Psoas muscle (tissue), 8 donors: ENCODE data around the gene RASA3. TPM values are rescaled to one million over a fixed set of nuclear protein-coding genes. Genes with fewer than 3 reads are reported as not detected.

ENCODE experiments used
- ATAC-seq, 4 donors: fragments of 200-7000 bp; cut with Tn5 transposase; one replicate each; pipeline ENCODE4 v1.9.1; 2020; ENCODE audit warnings: moderate library complexity in 3 of 4, mild to moderate bottlenecking in 2 of 4
- DNase-seq, 2 donors: peaks; one replicate each; pipeline ENCODE4 v3.0.0-alpha.2; 2020
- H3K27ac ChIP-seq: fragments of 200-600 bp; one replicate; pipeline ENCODE4 v1.8.0; 2022
- H3K27me3 ChIP-seq, 3 donors: fragments of 200-600 bp in 1 of 3; one replicate each; pipeline versions ENCODE4 v1.6.1 to v1.8.0; 2013 to 2022; ENCODE audit warnings: low read length in 2 of 3, mild to moderate bottlenecking in 2 of 3, moderate library complexity in 1 of 3; ENCODE audit not compliant: insufficient read depth in 3 of 3
- H3K36me3 ChIP-seq, 2 donors: fragments of 200-600 bp in 1 of 2; one replicate each; pipeline versions ENCODE4 v1.6.1 to v1.8.0; 2013 to 2022; ENCODE audit warnings: low read depth in 1 of 2, mild to moderate bottlenecking in 1 of 2, moderate library complexity in 1 of 2; ENCODE audit not compliant: insufficient read depth in 1 of 2
- H3K4me1 ChIP-seq: fragments of 200-600 bp; one replicate; pipeline ENCODE4 v1.8.0; 2022
- H3K4me3 ChIP-seq: fragments of 200-600 bp; one replicate; pipeline ENCODE4 v1.8.0; 2022; ENCODE audit warnings: mild to moderate bottlenecking
- H3K9me3 ChIP-seq: fragments of 200-600 bp; one replicate; pipeline ENCODE4 v1.8.0; 2022
- CTCF ChIP-seq: fragments of 200-600 bp; IDR thresholded peaks from one replicate; pipeline ENCODE4 v1.8.0; 2022; ENCODE audit warnings: antibody characterized with exemption
- WGBS, 3 donors: extraction: QIAGEN DNeasy Blood & Tissue Kit; methylation state at CpG; one replicate each; pipeline versions ENCODE4 v1.1.6 to v1.1.7; 2013; 5-methylcytosine and 5-hydroxymethylcytosine counted together
- intact Hi-C, 2 donors: fragments of 100-400 bp; cut with DNase I; formaldehyde crosslinking; loops; one replicate each; pipeline versions ENCODE4 v1.11.0 to v1.14.2; 2022
- polyA plus RNA-seq, 3 donors: library from polyadenylated mRNA; stranded (reverse); fragments of 200-250 nt; gene quantifications; one replicate each; pipeline ENCODE4 v1.2.3, GENCODE V29; 2013
- total RNA-seq, 4 donors: library from RNA; stranded (reverse); fragmentation: NEBNext Ultra II Directional in 2 of 4; extraction: Animal tissue kit (Norgen Biotek cat#: 25700) in 2 of 4; gene quantifications; one replicate each; pipeline versions ENCODE4 v1.2.1 to v1.2.4, GENCODE V29; 2021 to 2023
- donor health status: healthy with polysubstance abuse.
- donor health status: DM: no; HTN: no; CAD: no; lungs with moderate emphysema.
- donor health status: Bipolar disorder and iron deficiency.
- donor health status: healthy.
- donor health status: DM: yes; HTN: yes; CAD: no.
- donor health status: DM: no; HTN: no; CAD: no.
- donor health status: DM: no; HTN: no; CAD: no.
- donor health status: DM: yes; HTN: yes; CAD: no.

The RASA3 gene
- total and polyA plus RNA-seq, 7 donors = 4.8 to 24.4 (median 13.1) TPM

DNA sequence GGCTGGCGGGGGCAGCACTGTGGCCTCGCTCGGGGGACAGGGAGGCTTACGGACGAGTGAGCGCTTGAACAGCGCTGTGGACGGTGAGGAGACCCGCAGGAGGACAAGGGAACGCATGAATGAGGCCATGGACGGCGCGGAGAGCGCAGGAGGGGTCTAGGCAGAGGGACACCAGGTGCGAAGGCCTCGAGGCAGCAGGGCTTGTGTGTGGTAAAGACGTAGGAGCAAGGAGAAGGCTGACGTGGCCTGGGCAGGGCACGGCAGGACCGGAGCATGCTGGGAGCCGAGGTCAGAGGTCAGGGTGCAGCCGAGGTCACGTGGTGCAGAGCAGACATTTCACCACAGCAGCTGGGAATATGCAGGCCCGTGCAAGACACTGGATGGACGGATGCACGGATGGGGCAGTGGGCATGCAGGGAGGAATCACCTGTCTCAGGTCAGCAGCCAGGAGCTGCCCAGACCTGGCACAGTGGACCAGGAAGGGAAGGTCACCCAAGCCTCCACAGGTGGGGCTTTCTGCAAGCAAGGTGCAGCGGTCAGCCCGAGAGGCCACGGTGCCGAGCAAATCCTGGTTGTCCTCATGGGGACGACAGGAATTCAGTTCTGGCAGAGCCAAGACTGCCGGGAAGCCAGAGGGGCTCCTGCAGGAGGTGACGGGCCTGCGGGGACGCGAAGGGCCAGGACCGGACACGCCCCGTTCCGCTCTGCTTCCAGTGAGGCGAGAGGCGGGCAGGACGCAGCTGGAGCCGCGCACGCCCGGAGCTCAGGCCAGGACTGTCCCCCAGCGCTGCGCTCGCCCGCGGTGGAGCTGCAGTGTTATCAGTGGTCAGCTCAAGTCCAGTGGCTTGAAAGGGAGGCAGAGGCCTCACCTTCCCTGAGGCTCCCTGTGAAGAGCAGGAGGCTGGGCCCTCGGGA lies 72.2 kb downstream of the RASA3 start:
- intact Hi-C loops = loop anchor here in 1 of 2 donors (5.0 kb wide), 1 partner anchor 42 kb away; no protein-coding TSS in a partner anchor
- ATAC-seq = no peak
- no peak for TF ChIP-seq CTCF
- DNase-seq = peak; percentile 66 to 85
- Histone ChIP-seq H3K36me3 (no peaks in the 10 kb centered on the region), H3K9me3 (no peaks in the 10 kb centered on the region), H3K27ac (peak overlapping the region; percentile 27), H3K4me3 (no peak overlapping the region), H3K27me3 (no peaks in the 10 kb centered on the region), H3K4me1 (peaks cover 28% of the 10 kb centered on the region)
- WGBS, 3 donors = 78 to 86% (median 78%) methylated on average over 53 of the region's 53 CpGs

- 96 to 98% (median 97%) methylated on average over 16 of the region's 16 CpGs for WGBS, 3 donors
- H3K4me1 ChIP-seq = peaks cover 22% of the 10 kb centered on the region
Observed at GRCh38 chr13:114059428-114059827, 73.0 kb downstream of the RASA3 start.

DNA sequence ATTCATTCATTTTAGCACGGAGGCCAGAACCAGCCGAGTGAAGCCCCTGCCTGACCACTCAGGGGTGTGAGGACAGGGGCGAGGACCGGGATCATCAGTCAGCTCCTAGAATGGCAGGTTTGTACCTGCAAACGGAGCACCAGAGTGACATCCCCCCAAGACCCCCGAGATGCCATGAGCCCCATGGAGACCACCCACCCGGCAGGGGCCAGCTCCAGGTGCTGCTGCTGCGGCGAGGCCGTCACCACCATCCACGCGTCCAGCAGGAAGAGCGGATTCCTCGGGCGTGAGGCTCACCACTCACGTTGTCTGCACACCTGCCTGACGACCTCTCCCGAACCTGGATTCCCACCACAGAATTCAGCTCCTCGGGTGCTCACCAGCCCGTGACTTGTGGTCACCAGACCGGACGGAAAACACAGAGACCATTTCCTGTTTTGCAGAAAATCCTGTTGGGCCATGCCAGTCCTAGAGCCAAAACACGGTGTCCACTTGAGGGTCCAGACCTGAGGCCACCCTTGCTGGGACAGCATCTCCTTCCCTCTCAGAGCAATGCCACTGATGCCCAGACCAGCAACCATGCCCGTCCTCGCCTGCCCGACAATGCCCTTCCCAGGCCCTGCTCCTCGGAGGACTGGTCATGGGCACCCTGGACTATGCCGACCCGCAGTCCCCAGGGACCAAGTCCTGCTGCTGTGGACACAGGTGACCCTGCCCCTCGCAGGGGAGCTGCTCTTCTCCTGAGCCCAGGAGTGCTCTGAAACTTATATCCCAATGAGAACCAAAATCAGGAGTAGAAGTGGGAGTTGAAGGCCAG lies 74.2 kb downstream of the RASA3 start:
- 86 to 88% (median 88%) methylated on average over 29 to 30 of the region's 30 CpGs for WGBS, 3 donors
- no peaks in the 10 kb centered on the region for H3K9me3 ChIP-seq
- no peaks in the 10 kb centered on the region for H3K27me3 ChIP-seq
- no peak overlapping the region for H3K4me3 ChIP-seq
- no peak overlapping the region for H3K27ac ChIP-seq
- TF ChIP-seq CTCF = no peak
- intact Hi-C loops = no loop called here
- peaks cover 10% of the 10 kb centered on the region for H3K4me1 ChIP-seq
- DNase-seq (no peak), ATAC-seq (no peak)
- H3K36me3 ChIP-seq = no peaks in the 10 kb centered on the region

More at GRCh38 chr13:114059428-114059827, 73.0 kb downstream of the RASA3 start:
- intact Hi-C loops = no loop called here
- ATAC-seq (no peak), DNase-seq (peak in 1 of 2 donors; percentile 34)
- no peaks in the 10 kb centered on the region for H3K36me3 ChIP-seq
- H3K4me3 ChIP-seq = no peak overlapping the region
- H3K27me3 ChIP-seq = no peaks in the 10 kb centered on the region
- no peak overlapping the region for H3K27ac ChIP-seq
- no peaks in the 10 kb centered on the region for H3K9me3 ChIP-seq
- TF ChIP-seq CTCF = no peak

- no peak overlapping the region for H3K4me3 ChIP-seq
- no peaks in the 10 kb centered on the region for H3K27me3 ChIP-seq
- H3K36me3 ChIP-seq = no peaks in the 10 kb centered on the region
- peaks cover 5% of the 10 kb centered on the region for H3K4me1 ChIP-seq
- ATAC-seq (no peak), DNase-seq (no peak)
- H3K27ac ChIP-seq = no peak overlapping the region
- H3K9me3 ChIP-seq = no peaks in the 10 kb centered on the region
- WGBS, 3 donors = 64 to 67% (median 65%) methylated on average over 23 of the region's 23 CpGs
- intact Hi-C loops = no loop called here
- no peak for TF ChIP-seq CTCF
Observed at GRCh38 chr13:114057166-114058050, 75.0 kb downstream of the RASA3 start.
